HG03565 (cell line): ENCODE results near the gene SAMD14.

Experiments used
- ATAC-seq: cut with Tn5 transposase; IDR thresholded peaks from one replicate; pipeline ENCODE4 v1.9.1; 2021; ENCODE audit warnings: mild to moderate bottlenecking, moderate library complexity; ENCODE audit not compliant: unreplicated experiment

The SAMD14 gene

GRCh38 chr17:50133769-50134099 lies 3.8 kb upstream of the SAMD14 start:
- ATAC-seq: no peak

GRCh38 chr17:50133028-50133768 lies 3.2 kb upstream of the SAMD14 start:
- ATAC-seq: no peak

- ATAC-seq: no peak
These were observed 2.3 kb upstream of the SAMD14 start for GRCh38 chr17:50132104-50132794.

- ATAC-seq: no peak
These were observed 772 bp upstream of the SAMD14 start for GRCh38 chr17:50130559-50131305.

- no peak for ATAC-seq
These were observed 620 bp downstream of the SAMD14 start for GRCh38 chr17:50129353-50129727.

- ATAC-seq: no peak
These were observed 1.3 kb downstream of the SAMD14 start for GRCh38 chr17:50128441-50129352.

GRCh38 chr17:50127697-50128361 lies 2.1 kb downstream of the SAMD14 start:
- ATAC-seq: no peak

- no peak for ATAC-seq
These were observed 4.5 kb downstream of the SAMD14 start for GRCh38 chr17:50125420-50125997.

GRCh38 chr17:50123649-50124349 lies 6.2 kb downstream of the SAMD14 start:
- no peak for ATAC-seq

GRCh38 chr17:50122945-50123344 lies 7.0 kb downstream of the SAMD14 start:
- ATAC-seq: no peak

GRCh38 chr17:50120475-50121253 lies 9.3 kb downstream of the SAMD14 start:
- ATAC-seq: no peak

- no peak for ATAC-seq
These were observed 11.1 kb downstream of the SAMD14 start for GRCh38 chr17:50118828-50119218.

GRCh38 chr17:50118076-50118827 lies 11.7 kb downstream of the SAMD14 start:
- ATAC-seq: no peak

GRCh38 chr17:50117202-50118051 lies 12.5 kb downstream of the SAMD14 start:
- no peak for ATAC-seq

GRCh38 chr17:50115756-50116155 lies 14.2 kb downstream of the SAMD14 start:
- no peak for ATAC-seq

GRCh38 chr17:50114849-50115357 lies 15.1 kb downstream of the SAMD14 start:
- no peak for ATAC-seq

- ATAC-seq: no peak
These were observed 15.6 kb downstream of the SAMD14 start for GRCh38 chr17:50114401-50114800.
